Osteocyte (in vitro differentiated cells): Measurements from ENCODE around the gene MCL1. TPM values are rescaled to one million over a fixed set of nuclear protein-coding genes. Genes with fewer than 3 reads are reported as not detected.

Experiments used
- DNase-seq: peaks from one replicate; pipeline ENCODE4 v3.0.0; 2021; ENCODE audit warnings: mixed read lengths; ENCODE audit not compliant: unreplicated experiment; ENCODE audit errors: extremely low spot score
- H3K27ac Mint-ChIP-seq: one replicate; pipeline ENCODE4 v1.8.0; 2021; ENCODE audit warnings: mild to moderate bottlenecking, mixed read lengths; ENCODE audit not compliant: unreplicated experiment
- H3K27me3 Mint-ChIP-seq: one replicate; pipeline ENCODE4 v1.8.0; 2021; ENCODE audit warnings: mixed read lengths; ENCODE audit not compliant: unreplicated experiment
- H3K36me3 Mint-ChIP-seq: one replicate; pipeline ENCODE4 v1.8.0; 2021; ENCODE audit warnings: mixed read lengths; ENCODE audit not compliant: unreplicated experiment
- H3K4me1 Mint-ChIP-seq: one replicate; pipeline ENCODE4 v1.8.0; 2021; ENCODE audit warnings: mixed read lengths; ENCODE audit not compliant: unreplicated experiment
- H3K4me3 Mint-ChIP-seq: one replicate; pipeline ENCODE4 v1.8.0; 2021; ENCODE audit warnings: mild to moderate bottlenecking, moderate library complexity, mixed read lengths; ENCODE audit not compliant: unreplicated experiment
- H3K9me3 Mint-ChIP-seq: one replicate; pipeline ENCODE4 v1.8.0; 2021; ENCODE audit warnings: mixed read lengths; ENCODE audit not compliant: unreplicated experiment
- CTCF ChIP-seq: fragments of 200-600 bp; sonication (generic); IDR thresholded peaks from 2 replicates; pipeline ENCODE4 v1.5.0; 2021; ENCODE audit warnings: antibody characterized with exemption, mild to moderate bottlenecking, moderate library complexity
- total RNA-seq: library from RNA; stranded (reverse); gene quantifications from 2 replicates; pipeline ENCODE4 v1.2.1, GENCODE V29; 2021

MCL1 gene
- total RNA-seq, 1 donor from 2014 or later = 296 TPM

DNA sequence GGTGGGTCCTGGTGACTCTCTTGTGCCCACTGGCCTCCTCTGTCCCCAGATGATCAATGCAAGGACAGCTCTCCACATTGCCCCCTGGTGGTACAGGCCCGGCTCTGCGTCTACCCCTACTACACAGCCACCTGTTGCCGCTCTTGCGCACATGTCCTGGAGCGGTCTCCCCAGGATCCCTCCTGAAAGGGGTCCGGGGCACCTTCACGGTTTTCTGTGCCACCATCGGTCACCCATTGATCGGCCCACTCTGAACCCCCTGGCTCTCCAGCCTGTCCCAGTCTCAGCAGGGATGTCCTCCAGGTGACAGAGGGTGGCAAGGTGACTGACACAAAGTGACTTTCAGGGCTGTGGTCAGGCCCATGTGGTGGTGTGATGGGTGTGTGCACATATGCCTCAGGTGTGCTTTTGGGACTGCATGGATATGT is 19.4 kb downstream of the MCL1 start:
- H3K4me3 Mint-ChIP-seq = peak overlapping the region; percentile 91
- peak; percentile 85 for TF ChIP-seq CTCF
- H3K4me1 Mint-ChIP-seq = peaks cover 50% of the 10 kb centered on the region
- no peaks in the 10 kb centered on the region for H3K9me3 Mint-ChIP-seq
- no peaks in the 10 kb centered on the region for H3K27me3 Mint-ChIP-seq
- H3K27ac Mint-ChIP-seq = peak overlapping the region; percentile 100
- no peak for DNase-seq
- H3K36me3 Mint-ChIP-seq = peaks cover 2% of the 10 kb centered on the region

GRCh38 chr1:150559656-150560010 is 19.8 kb downstream of the MCL1 start:
- Mint-ChIP-seq H3K27ac (no peak overlapping the region), H3K9me3 (no peaks in the 10 kb centered on the region), H3K4me1 (peaks cover 46% of the 10 kb centered on the region), H3K4me3 (no peak overlapping the region), H3K36me3 (peaks cover 2% of the 10 kb centered on the region), H3K27me3 (no peaks in the 10 kb centered on the region)
- DNase-seq = no peak
- TF ChIP-seq CTCF = no peak

DNA sequence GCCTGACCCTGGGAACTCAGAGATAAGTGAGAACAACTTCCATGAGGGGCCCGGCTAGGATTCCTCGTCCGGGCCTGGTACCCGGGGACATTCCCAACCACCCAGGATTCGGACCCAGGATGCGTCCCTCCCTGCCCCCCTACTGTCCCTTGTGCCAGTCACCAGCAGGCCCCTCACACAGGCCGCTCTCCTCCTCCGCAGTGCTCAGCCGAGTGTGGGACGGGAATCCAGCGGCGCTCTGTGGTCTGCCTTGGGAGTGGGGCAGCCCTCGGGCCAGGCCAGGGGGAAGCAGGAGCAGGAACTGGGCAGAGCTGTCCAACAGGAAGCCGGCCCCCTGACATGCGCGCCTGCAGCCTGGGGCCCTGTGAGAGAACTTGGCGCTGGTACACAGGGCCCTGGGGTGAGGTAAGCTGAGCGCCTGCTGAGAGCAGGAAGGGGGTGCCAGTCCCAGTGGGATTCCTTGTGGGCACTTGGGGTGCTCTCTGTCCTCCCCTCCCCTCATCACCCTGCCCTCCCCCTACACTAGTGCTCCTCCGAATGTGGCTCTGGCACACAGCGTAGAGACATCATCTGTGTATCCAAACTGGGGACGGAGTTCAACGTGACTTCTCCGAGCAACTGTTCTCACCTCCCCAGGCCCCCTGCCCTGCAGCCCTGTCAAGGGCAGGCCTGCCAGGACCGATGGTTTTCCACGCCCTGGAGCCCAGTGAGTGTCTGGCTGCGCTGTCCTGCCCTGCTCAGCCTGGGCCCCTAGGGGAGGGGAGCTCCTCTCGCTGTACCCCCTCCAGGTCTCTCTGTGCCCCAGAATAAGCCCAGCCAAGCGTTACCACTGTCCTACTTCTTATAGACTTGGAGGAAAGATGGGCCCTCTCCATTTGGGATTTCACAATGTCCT is 20.4 kb downstream of the MCL1 start:
- Mint-ChIP-seq H3K27me3 (no peaks in the 10 kb centered on the region), H3K4me3 (peak overlapping the region; percentile 45), H3K4me1 (peaks cover 39% of the 10 kb centered on the region), H3K27ac (no peak overlapping the region), H3K9me3 (no peaks in the 10 kb centered on the region), H3K36me3 (peaks cover 2% of the 10 kb centered on the region)
- peak; percentile 84 for DNase-seq
- TF ChIP-seq CTCF = no peak

DNA sequence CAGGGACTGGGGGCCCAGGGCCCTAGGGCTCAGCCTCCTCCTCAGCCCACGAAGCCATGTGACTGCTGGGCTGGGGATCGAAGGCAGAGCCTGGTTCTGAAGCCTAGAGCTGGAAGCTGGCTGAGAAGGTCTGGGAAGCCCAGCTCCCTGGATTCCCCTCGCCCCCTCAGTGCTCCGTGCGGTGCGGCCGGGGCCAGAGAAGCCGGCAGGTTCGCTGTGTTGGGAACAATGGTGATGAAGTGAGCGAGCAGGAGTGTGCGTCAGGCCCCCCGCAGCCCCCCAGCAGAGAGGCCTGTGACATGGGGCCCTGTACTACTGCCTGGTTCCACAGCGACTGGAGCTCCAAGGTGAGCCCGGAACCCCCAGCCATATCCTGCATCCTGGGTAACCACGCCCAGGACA is 21.1 kb downstream of the MCL1 start:
- no peak for DNase-seq
- no peak for TF ChIP-seq CTCF

GRCh38 chr1:150557813-150558212 is 21.6 kb downstream of the MCL1 start:
- Mint-ChIP-seq H3K4me3 (no peak overlapping the region), H3K27me3 (no peaks in the 10 kb centered on the region), H3K9me3 (no peaks in the 10 kb centered on the region), H3K36me3 (peaks cover 2% of the 10 kb centered on the region), H3K4me1 (peaks cover 31% of the 10 kb centered on the region), H3K27ac (no peak overlapping the region)
- peak; percentile 82 for DNase-seq
- TF ChIP-seq CTCF = no peak

More for the DNA sequence above, 21.1 kb downstream of the MCL1 start:
- no peak overlapping the region for H3K4me3 Mint-ChIP-seq
- H3K9me3 Mint-ChIP-seq = no peaks in the 10 kb centered on the region
- H3K36me3 Mint-ChIP-seq = peaks cover 2% of the 10 kb centered on the region
- H3K27ac Mint-ChIP-seq = peak overlapping the region; percentile 31
- H3K27me3 Mint-ChIP-seq = no peaks in the 10 kb centered on the region
- H3K4me1 Mint-ChIP-seq = peaks cover 33% of the 10 kb centered on the region
